Activated CD4-positive, CD25-positive, alpha-beta regulatory T cell treated with anti-CD3 and anti-CD28 coated beads, Interleukin-2, amount 50 U/mL, for 24 hours (primary cell): ENCODE results near the gene KRT12.

Source experiments
- ATAC-seq, 2 donors: fragments of 150-1000 bp; cut with Tn5 transposase; one replicate each; pipeline ENCODE4 v1.10.0; 2021; ENCODE audit warnings: mild to moderate bottlenecking in 1 of 2, moderate library complexity in 1 of 2

Gene KRT12

DNA sequence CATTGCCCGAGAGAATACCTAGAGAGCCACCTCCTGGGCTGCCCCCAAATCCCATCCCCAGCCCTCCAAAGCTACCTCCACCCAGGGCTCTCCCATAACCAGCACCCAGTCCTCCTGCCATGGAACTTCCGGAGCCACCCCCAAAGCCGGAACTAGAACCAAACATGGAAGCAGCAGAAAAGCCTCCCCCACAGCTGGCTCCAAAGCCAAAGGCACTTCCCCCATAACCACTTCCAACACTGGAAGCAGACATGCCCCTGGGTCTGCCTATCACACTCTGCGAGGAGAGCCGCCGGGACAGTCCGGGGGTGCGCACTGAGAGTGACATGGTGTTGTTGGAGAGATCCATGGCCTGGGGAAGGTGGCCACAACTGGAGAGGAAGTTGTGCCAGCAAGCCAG is at the start of gene KRT12:
TSS of gene KRT12 (minus strand) at position 386 of the 400 bp plus-strand sequence. CDS start at position 349, 37 bp downstream.
- no peak for ATAC-seq

DNA sequence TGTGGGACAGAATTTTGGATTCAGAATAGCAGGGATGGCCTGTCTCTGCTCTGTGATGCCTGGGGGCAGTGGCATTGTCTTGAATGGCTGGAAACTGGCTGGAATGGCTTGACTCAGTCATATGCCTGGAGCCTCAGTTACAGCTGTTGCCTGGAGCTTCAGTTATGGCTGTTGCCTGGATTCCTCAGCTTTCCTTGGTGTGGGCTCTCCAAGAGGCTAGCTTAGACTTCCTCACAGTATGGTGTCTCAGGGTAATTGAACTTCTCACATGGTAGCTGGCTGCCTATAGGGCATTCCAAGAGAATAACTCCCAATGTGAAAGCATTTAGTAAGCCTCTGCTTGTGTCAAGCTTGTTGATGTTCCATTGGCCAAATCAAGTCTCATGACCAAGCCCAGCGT is 49.3 kb upstream of the KRT12 start:
- ATAC-seq: no peak

DNA sequence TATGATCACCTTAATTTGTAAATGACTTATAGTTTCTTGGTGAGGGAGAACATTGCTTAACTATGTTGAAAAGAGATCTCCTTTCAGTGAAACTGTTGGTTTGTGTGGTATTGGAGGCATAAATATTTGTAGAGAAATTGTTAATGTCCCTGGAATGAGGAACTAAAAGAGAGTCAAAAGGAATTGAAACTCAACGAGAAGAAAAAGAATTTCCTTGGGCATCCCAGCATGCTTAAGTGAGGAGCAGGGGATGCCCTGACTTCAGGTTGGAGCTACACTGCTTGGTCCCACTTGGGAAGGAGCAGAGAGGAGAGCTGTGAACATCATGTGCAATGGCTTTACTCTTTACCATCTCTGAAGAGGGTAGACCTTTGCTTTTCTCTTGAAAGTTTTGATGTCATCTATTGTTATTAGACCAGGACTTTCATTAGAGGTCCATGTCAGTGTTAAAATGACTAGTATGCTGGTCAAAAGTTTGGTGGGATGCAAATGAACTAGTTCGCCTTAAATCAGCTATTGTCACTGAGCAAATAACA is 48.8 kb upstream of the KRT12 start:
- no peak for ATAC-seq

DNA sequence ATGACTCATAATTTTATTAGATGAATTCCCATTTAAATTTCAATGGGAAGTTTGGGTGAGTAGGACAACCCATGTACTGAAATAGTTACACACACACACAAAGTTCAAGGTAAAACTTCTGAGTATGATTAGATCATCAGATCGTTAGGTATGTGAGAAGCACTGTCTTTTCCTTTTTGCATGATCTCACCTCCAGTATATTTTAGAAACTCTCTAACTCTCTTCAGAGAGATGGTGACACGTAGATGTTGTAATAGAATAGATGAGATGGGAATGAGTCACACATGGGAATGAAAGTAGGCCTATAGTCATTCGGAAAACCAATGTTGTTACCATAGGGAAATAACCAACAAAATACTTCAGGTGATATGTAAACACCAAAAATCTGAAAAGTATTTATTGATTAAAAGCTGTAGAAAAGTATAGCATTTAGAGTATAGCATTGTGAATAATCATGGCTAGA is 48.2 kb upstream of the KRT12 start:
- peak; percentile 74 to 86 for ATAC-seq

DNA sequence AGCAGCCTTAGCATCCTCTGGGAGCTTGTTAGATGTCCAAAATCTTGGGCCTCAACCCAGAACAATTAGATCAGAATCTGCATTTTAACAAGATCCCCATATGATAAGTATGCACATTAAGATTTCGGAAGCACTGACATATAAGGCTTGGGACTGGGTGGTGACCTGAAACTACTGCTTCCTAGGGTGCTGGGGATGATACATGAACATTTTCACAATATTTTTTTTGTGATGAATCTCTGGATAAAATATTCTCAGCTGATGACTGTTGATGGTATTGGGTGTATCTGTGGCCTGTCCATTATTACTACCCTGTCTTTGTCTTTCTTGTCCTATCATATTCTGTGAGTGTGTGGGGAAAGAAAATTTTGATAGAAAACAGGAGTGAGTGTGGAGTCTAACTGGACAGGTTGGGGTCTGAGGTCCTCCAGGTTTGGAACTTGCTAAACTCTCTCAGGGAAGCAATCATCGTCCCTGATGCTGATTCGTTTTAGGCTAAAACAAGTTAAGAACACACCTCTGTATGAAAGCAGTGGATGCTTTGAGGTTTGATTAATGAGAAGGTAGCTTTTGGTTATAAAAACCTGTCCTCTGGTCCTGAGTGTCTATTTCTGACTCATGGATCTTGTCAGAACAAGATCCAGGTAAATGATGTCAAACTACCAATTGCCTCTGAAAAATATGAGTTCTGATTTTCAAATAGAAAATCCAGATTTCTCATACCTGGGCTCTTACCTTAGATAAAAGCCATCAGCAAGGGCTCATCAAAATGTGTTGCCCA is 47.2 kb upstream of the KRT12 start:
- no peak for ATAC-seq

DNA sequence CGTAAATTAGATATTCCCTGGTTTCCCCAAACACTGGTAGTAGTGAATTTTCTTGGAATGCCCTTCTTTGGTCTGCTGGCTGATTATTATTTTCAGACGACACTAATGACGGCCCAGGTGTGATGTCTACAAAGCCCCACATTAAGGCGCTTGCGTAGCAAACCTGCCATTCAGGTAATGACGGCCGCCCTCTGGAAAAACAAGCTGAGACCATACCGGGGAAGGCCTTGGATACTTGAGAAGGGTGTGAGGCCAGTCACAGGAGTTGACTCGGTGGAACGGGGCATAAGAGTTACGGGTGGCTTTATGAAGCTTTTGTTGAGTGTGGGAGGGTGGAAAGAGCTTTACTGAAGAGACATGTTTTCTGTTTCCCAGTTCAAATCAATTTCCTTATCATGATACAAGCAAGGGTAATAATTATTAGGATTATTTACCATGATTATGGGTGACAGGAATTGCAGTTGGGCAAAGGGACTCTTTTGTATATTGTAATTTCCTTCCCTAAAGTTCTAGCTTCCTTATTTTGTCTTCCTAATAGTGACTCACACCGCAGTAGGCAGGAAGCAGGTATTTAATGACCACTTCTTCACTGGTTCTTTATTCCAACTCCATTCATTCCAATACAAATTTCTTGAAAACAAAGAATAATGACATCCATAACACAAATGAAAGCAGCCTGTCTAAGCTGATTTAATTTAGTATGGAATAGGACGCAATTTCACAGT is 45.6 kb upstream of the KRT12 start:
- ATAC-seq: no peak

DNA sequence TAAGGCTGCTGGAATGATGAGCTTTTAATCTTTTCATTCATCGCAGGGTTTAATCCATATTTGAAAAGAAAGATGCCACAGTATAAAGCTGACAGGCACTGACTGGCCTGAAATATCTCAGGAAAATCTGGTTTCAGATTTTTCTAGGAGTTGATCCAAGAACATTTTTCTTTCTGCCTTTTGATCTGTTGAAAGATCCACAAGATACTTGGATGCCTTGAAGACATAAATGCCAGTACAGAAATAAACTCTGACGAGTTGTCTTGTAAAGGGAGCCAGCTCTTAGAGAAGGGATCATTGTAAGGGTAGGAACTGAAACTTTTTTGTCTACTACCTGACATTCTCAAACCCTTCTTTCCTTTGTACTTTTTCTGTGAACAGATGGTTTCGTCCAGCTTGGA is 43.4 kb upstream of the KRT12 start:
- ATAC-seq: no peak

DNA sequence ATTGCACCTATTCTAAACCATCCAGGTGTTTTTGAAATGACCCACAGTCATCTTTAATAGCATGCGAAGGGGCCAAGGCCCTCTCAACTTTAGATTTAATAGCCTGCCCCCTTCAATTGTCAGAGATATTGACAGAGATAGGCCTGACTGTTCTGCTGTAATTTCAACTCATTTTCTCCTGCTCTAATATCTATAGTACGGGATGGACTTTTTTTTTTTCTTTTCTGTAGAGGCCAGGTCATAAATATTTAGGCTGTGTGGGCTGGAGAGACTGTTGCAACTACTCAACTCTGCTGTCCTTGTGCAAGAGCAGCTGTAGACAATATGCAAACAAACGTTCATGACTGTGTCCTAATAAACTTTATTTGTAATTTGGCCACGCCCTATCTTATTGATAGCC is 42.7 kb upstream of the KRT12 start:
- no peak for ATAC-seq

DNA sequence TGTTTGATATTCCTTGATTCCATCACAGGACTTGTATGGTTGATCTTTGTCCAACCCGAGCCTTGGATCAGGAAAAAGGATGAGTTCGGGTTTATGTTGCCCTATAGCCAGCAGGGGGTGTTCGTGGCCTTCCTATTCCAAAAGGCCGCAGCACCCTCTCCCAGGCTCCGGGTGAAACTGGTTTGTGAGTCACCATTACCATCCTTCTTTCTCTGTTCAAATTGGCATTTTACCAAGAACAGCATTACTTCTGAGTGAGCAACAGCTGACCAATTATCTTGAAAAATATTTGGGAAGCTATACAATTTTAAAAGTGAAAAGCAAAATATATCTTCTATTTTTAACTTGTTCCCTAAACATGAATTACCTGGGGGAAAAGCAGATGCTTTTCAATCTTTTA is 42.3 kb upstream of the KRT12 start:
- ATAC-seq: peak; percentile 72 to 77

DNA sequence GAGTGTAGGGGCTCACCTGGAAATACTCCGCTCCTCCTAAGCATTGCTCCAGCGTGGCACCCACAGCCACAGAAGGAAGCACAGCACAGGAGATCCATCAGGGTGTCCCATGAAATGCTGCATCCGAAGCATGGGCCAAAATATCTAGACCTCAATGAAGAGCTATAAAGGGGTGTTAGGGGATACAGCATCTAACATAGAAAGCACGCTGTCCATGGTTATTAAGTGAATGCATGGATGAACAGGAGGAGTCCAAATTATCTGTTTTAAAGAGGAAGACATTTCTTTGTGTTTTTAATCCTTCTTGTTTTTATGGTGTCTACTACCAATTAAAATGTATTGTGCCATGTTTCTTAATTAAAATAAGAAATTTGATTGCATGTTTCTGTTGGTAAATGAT is 39.6 kb upstream of the KRT12 start:
- no peak for ATAC-seq

DNA sequence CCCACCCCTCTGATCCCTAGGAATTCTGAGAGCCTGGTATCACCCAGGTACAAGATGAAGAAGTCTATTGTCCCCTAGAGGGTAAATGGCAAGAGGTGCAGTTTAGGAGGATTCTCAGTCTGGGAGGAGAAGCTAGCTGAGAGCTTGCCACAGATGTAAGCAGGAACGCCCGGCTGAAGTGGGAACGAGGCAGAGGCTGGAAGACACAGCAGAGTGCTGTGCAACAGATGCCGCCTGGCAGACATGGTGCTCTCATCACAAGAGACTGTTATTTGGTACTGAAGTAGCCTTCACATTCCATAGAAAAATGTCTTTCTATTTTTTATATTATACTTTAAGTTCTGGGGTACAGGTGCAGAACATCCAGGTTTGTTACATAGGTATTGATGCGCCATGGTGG is 38.3 kb upstream of the KRT12 start:
- no peak for ATAC-seq

DNA sequence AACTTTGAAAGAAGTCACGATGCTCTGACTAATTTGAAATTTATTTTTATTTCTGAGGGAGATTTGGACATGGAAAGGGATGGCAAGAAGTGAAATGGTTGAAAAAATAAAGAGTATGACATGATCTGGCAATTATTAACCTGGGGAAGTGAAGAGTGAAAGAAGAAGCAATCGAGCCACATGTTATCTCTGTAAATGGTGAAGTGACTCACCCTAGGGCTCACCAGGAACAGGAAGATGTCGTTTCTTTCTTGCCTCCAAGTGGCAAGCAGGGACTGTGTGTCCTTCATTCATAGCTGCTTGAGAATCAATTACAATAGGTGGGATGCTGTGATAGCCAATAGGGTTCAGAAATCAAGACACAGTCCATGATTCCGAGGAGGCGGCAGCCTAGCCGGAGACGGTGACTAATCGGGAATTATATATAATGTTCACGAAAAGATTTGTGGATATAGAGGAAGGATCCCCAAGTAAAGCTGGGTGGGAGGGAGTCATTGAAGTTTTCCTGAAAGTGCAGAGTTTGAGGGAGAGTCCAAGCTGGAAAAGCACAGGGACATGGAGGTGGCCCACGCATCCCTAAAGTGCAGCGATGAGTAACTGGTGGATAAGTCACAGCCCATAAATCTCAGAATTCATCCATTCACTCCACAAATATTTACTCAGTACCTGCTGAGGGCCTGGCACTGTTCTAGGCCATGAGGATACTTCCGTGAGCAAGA is 36.3 kb upstream of the KRT12 start:
- ATAC-seq: no peak

DNA sequence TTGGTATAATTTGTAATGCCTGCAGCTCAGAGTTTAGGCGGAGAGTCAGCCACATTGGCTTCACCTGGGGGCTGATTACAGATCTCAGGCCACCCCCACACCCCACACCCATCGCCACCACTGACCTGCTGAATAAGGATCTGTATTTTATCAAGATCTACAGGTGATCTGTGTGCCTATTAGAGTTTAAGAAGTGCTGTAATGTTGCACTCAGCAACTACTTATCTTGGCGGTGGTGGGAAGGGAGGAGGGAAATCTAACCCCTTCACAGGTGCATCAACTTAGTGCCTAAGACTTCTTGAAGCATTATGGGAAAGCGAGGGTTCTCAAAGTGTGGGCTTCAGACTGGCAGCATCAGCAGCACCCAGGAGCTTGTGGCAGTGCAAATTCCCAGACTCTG is 35.5 kb upstream of the KRT12 start:
- ATAC-seq: no peak

DNA sequence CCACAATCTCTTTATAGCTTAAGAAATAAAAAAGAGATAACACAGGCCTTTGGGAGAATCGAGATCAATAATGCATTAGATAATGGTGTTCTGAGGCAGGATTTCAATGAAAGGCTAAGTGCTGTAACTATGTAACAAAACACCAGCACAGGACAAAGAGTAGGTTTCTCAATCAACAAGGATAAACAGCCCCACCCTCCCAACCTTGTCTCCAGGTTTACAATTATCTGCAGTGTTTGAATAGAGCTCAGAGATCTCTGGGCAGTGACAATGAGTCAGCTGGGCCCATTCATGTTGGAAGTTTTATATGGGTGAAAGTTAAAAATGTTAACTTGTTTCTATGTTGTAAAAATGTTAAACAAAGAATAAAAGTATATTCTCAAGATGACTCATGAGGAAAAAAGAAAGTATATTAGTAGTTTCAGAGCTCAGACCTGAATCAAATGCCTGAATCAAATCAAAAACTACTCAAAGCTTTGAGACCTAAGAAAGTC is 35.0 kb upstream of the KRT12 start:
- ATAC-seq: peak; percentile 21 to 41

DNA sequence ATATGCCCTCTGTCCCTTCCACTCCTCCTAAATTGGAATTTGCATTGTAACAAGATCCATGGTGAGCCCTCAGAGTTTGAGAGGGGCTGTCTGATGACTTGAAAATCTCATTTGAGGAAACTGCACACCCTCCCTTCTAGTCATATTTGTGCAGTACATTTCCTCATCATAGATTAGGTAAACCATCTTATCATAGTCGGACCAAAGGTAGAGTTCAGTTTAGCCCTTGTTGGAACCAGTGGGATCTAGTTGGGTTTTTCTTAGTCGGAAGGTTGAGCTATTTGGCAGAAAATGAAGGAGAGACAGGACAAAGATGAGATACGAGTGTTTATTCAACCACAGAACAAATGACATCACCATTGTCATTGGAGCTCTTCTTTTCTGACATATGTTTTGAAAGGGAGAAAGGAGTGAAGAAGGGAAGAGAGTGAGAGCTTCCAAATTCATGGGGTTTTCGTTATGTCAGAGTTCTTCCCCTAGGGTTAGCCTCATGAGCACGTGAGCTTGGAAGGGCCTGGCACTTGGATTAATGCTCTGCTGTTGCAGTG is 33.9 kb upstream of the KRT12 start:
- no peak for ATAC-seq

DNA sequence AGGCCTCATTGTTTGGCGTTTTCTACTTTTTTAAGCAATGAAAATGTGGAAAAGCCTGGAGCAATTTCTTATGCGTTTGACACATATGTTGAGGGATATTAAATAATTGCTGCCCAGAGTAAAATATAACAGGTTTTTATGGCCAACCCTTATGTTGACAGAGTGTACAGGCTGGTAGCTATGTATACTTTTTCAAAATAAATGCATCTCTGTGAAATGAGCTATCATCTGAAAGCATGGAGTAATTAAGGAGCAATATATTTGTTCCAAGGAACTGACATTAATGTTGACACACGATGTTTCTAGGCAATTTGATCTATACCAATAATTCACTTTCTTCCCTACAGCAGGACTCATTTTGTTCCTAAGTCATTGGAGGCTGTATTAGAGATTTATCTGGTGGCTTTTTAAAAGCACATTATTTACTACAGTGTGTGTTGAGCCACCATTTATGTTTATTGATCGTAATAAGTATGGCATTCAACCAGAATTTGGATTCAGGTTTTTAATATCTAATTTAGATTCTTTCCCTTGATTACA is 30.0 kb upstream of the KRT12 start:
- ATAC-seq: no peak

DNA sequence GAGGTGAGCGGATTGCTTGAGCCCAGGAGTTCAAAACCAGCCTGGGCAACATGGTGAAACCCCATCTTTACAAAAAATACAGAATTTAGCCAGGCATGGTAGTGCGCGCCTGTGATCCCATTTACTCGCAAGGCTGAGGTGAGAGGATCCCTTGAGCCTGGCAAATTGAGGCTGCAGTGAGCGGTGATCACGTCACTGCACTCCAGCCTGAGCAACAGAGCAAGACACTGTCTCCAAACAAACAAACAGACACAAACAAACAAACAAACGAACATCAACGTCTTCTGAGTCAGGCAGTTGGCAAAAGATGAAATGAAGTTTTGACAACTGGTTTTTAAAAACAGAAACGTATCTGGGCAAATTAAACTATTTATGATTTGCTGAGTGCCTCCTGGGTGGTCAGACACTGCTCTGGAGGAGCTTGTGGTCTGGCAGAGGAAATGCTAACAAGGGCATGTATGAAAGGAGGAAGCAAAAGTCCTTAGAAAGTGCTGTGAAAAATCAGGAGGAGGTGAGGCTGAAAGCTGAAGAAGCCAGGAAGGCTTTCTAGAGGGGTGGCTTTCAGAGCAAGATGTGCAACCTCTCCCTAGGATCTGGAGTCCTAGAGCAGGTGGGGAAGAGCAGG is 28.2 kb upstream of the KRT12 start:
- ATAC-seq: no peak

DNA sequence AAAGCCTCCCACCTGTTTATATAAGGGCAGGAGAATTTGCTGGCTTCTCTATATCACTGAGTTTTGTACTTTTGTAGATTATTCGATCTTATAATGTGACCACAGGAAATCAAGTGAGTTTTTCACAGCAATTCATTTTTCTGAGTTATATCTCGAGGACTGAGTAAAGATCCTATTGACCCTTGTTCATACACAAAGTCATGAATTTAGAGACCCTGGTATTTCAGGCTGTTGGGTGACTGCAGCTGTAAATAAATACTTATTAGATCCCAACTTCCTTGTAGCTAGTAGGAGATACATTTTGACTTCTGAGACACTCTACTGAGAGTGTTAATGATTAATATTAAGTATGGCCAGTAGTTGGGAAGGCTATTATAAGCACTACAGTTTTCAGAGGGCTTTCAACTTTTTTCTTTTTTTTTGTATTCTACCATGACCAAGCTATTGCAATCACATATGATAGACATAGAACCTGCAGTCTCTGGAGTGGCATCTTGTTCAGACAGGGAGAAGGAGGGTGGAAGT is 21.2 kb upstream of the KRT12 start:
- no peak for ATAC-seq

DNA sequence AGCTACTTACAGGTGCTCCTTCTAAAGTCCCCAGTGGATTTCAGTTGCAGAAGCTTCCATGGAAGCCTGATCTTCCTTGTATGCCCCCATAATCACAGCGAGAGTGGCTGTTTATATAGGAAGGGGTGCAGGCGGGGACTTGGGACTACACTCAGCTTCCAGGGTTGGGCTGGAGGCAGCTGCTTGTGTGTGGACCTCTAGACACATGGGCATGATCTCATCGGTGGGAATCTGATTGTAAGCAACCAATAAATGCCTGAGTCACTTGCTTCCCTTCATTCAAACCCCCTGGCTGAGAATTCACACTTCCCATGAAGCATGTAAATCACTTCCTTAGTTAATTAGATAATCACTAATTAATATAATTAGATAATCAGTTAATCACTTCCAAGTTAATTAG is 19.1 kb upstream of the KRT12 start:
- no peak for ATAC-seq

DNA sequence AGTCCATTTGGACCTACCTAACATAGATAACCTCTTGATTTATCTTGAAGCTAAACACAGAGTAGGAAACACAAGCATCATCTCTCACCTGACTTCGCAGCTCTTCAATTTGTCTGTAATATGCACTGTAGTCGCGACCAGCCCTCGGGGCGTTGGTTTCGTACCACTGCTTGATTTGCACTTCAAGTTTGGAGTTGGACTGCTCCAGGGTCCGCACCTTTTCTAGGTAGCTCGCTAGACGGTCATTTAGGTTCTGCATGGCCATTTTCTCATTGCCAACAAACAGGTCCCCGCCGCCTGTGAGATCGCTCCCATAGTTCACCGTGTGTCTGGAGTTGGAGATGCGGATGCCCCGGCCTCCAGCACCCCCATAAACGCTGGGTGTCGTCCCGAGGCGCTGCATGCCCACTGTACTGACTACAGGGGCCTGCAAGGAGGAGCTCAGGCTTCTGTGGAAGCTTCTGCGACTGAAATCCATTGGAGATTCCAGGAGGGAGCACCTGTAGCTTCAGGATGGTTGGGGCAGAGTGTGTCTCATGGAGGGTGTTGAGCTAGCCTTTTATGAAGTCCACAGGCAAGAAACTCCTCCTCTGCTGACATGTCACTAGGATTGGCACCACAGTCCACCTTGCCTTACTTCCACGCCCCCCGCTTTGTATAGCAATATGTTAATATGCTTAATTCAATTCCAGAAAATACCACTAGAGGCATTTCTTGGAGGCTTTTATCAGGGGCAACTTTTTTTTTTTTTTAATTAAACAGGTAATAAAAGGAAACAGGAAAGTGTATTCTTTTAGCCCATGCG is 17.9 kb upstream of the KRT12 start, which contains the start of gene KRT20:
TSS of gene KRT20 (minus strand) at position 535 of the 805 bp plus-strand sequence. CDS start at position 478, 57 bp downstream.
- ATAC-seq: no peak
